Motor neuron (in vitro differentiated cells): ENCODE data around the gene NIT1. TPM values are rescaled to one million over a fixed set of nuclear protein-coding genes. Genes with fewer than 3 reads are reported as not detected.

Source experiments
- ATAC-seq, 8 experiments: fragments of 200-7000 bp; cut with Tn5 transposase; replicated peaks in 6 of 8; 2 replicates each; pipeline ENCODE4 v1.8.0; 2021; ENCODE audit warnings: mild to moderate bottlenecking in 8 of 8, moderate library complexity in 8 of 8
- H3K27ac ChIP-seq, 2 donors: fragments of 250-450 bp; sonication (Bioruptor Pico); 2 replicates each; pipeline ENCODE4 v1.9.0; 2021; ENCODE audit warnings: antibody characterized with exemption in 2 of 2, mild to moderate bottlenecking in 2 of 2, moderate library complexity in 1 of 2
- H3K4me1 ChIP-seq, 2 donors: fragments of 250-450 bp; sonication (Bioruptor Pico); replicated peaks in 1 of 2; 2 replicates each; pipeline ENCODE4 v1.6.1; 2021; ENCODE audit warnings: antibody characterized with exemption in 2 of 2, mild to moderate bottlenecking in 2 of 2, moderate library complexity in 1 of 2
- H3K4me3 ChIP-seq, 5 donors: fragments of 250-450 bp; sonication (Bioruptor Pico); 2 replicates each; pipeline ENCODE4 v1.9.0; 2021; ENCODE audit warnings: antibody characterized with exemption in 5 of 5, mild to moderate bottlenecking in 5 of 5, moderate library complexity in 4 of 5
- WGBS, 10 experiments: fragments of 450-650 bp; shearing (Covaris generic); methylation state at CpG; one replicate each; pipeline ENCODE4 v1.0.0; 2022; 5-methylcytosine and 5-hydroxymethylcytosine counted together
- in situ Hi-C, 9 experiments: fragments of 400-800 bp; cut with MboI; loops; one replicate each; pipeline ENCODE4 v1.15.0; 2021; ENCODE audit warnings: low sequenced_read_pairs in 9 of 9, low pct_unique_long_range_greater_than_20kb in 2 of 9; ENCODE audit not compliant: unreplicated experiment in 9 of 9
- total RNA-seq, 8 experiments: library from RNA; unstranded; fragments of 300-600 nt; gene quantifications; 2 replicates each; pipeline versions ENCODE4 v1.2.3 to v1.2.4, GENCODE V29; 2022

NIT1 gene
- total RNA-seq, 8 experiments from 2014 or later, result 27.7 to 59.0 (median 45.7) TPM

DNA sequence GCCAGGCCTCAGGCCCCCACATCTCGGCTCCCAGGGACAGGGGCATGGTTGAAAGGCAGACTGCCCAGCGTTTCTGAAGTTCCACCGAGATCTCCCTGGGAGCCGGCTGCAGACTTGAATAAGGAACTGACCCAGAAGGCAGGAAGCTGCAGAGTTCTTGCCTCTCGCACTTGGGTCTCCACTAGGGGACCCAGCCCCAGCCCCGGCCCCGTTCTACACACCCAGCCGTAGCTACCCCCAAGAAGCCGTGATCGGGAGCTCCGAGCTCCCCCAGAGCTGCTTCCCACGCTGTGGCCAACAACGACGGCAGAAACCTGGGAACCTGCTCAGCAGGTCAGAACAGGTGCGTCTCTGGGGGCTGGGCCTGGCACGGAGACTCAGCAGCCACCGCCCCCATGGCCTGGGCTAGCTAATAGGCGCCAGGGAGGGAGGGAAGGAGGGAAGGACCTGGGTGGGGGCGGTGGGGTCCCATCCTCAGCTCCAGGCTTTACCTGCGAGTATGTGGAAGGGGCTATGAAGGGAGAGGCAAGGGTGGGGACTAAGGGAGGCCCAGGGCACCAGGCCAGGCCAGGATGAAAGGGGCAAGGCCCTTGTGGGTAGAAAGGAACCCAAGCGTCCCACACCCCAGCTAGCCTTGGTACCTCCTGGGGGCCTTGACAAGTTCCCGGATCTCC, 28.5 kb upstream of the NIT1 start, which contains the start of gene NECTIN4:
Gene NECTIN4 (minus strand): TSS at position 308 of the 674 bp plus-strand sequence. CDS start 262 bp downstream, at position 46.
- 60 to 100% (median 75%) methylated on average over 1 to 13 of the region's 22 CpGs; no CpG with 5 or more reads in 5 of the 10 experiments for WGBS, 10 experiments
- no peak for ATAC-seq
- H3K4me1 ChIP-seq, result peaks cover 0 to 3% of the 10 kb centered on the region in 2 donors
- H3K27ac ChIP-seq, result no peak within 1 kb of the TSS
- in situ Hi-C loops, result loop anchor here in 1 of 9 experiments (25.0 kb wide), 1 partner anchor 102 kb away; no protein-coding TSS in a partner anchor
- H3K4me3 ChIP-seq, result no peak within 1 kb of the TSS

DNA sequence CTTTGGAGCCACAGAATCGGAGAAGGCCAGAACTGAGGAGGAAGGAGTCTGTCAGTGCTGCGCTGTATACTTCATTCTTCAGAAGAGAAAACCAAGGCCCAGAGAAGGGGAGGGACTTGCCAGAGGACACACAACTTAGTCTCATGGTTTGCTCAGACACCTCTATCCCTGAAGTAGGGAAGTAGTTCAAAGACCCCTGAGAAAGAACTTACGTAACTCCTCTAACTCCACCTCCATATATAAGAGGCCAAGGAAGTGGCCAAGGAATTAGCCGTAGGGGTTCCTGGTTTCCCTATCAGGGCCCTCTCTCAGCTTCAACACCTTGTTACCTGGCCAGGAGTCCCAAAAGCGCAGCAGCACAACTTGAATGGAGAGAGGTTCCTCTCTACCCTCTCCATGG, 28.0 kb upstream of the NIT1 start:
- in situ Hi-C loops, result loop anchor here in 1 of 9 experiments (25.0 kb wide), 1 partner anchor 103 kb away; no protein-coding TSS in a partner anchor
- Histone ChIP-seq H3K4me1 (no peaks in the 10 kb centered on the region), H3K4me3 (no peak overlapping the region), H3K27ac (no peak overlapping the region)
- no peak for ATAC-seq
- 83 to 100% (median 97%) methylated on average over 1 to 5 of the region's 5 CpGs; no CpG with 5 or more reads in 2 of the 10 experiments for WGBS, 10 experiments

DNA sequence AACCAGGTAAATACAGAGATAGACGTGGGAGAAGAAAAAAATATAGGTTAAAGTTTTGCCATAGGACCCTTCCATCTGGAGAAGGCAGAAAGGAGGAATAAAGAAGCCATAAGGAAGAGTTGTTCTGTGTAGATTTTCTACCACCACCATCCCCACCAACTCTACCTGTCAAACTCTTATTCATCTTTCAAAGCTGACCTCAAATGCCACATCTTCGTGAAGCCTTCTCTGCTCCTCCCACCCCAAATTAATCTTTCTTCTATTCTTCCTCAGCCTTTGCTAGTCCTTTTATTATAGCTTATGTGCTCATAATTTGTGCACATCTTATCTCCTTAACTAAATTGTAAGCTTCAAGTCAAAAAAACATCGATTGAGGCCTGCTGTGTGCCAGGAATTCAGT, 27.3 kb upstream of the NIT1 start:
- no peak overlapping the region for H3K4me3 ChIP-seq
- no peak for ATAC-seq
- in situ Hi-C loops, result loop anchor here in 1 of 9 experiments (25.0 kb wide), 1 partner anchor 103 kb away; no protein-coding TSS in a partner anchor
- no peaks in the 10 kb centered on the region for H3K4me1 ChIP-seq
- no peak overlapping the region for H3K27ac ChIP-seq
- WGBS, 10 experiments, result 60 to 100% (median 83%) methylated on average over 1 to 3 of the region's 3 CpGs; no CpG with 5 or more reads in 1 of the 10 experiments

DNA sequence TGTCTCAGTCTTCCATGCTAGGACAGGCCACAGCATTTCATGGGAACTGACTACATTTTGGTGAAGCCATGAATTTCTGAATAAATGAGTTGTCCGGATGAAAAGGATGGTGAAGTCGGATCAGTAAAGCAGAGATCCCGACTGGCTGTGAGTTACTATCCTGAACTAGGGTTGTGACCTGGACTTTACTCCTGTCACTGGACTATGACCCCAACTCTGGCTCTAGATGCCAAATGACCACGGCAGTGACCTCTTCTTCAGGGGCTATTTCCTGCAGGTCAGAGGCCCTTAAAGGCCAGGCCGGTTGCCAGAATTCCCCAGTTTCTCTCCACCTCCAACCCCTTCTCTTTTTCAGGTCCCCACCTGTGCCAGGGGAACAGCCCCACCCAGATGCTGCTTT, 26.8 kb upstream of the NIT1 start:
- H3K4me3 ChIP-seq, result no peak overlapping the region
- 76 to 96% (median 83%) methylated on average over 1 to 5 of the region's 5 CpGs; no CpG with 5 or more reads in 4 of the 10 experiments for WGBS, 10 experiments
- no peak overlapping the region for H3K27ac ChIP-seq
- in situ Hi-C loops, result loop anchor here in 1 of 9 experiments (25.0 kb wide), 1 partner anchor 104 kb away; no protein-coding TSS in a partner anchor
- no peak for ATAC-seq
- no peaks in the 10 kb centered on the region for H3K4me1 ChIP-seq

DNA sequence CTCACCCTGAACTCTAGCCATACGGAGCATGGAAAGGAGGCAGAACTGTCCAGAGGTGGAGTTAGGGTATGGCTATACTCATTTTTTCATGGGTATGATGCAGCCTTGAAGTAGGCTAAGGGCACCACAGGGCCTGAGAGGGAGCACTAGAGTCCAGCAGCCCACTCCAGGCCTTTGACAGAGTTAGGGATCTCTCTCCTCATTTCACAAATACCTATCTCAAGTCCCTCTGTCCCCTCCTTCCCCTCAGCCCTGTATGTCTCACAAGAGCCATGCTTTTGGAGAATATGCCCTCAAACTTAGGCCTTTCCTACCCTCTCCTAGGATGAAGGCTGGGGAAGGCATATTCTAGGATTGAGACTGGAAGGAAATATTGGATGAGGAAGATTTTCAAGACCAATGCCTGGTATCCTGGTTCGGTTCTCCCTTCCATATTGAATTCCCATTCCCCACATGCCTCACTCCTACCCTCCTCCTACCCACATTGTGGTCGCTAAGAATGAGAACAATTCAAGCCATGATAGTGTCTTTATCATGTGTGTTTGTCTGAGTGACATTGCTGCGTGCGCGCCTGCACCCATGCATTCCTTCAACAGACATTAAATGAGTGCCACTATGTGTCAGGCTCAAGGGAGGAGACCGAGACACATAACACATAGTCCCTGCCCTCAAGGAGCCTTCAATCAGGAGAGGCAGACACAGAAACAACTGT, 26.0 kb upstream of the NIT1 start:
- in situ Hi-C loops, result loop anchor here in 1 of 9 experiments (25.0 kb wide), 1 partner anchor 105 kb away; no protein-coding TSS in a partner anchor
- no peak for ATAC-seq
- no peak overlapping the region for H3K4me3 ChIP-seq
- no peak overlapping the region for H3K27ac ChIP-seq
- H3K4me1 ChIP-seq, result no peaks in the 10 kb centered on the region
- 66 to 100% (median 93%) methylated on average over 1 to 7 of the region's 7 CpGs; no CpG with 5 or more reads in 3 of the 10 experiments for WGBS, 10 experiments

DNA sequence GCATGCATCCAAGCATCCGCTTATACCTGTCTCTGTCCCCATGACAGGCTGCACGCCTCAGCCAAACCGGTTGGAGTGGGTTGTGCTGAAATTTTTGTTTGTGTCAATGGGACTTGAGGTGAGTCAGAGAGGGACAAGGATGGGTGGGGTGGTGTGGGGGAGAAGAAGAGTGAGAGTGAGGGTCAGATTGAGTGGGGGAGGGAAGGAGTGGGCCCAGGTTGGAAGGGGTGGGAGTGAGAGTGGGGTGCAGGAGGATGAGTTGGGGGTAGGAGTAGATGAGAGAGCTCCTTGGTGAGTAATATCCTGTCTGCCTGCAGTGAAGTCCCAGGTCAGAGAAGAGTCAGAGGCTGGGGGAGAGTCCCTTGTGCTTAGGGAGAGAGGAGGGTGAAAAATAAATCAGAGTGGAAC, 25.3 kb upstream of the NIT1 start:
- no peak for ATAC-seq
- Histone ChIP-seq H3K4me3 (no peak overlapping the region), H3K4me1 (peaks cover 2 to 5% of the 10 kb centered on the region in 2 donors), H3K27ac (no peak overlapping the region)
- 72 to 100% (median 79%) methylated on average over 1 to 3 of the region's 3 CpGs; no CpG with 5 or more reads in 7 of the 10 experiments for WGBS, 10 experiments
- in situ Hi-C loops, result loop anchor here in 1 of 9 experiments (25.0 kb wide), 1 partner anchor 105 kb away; no protein-coding TSS in a partner anchor

DNA sequence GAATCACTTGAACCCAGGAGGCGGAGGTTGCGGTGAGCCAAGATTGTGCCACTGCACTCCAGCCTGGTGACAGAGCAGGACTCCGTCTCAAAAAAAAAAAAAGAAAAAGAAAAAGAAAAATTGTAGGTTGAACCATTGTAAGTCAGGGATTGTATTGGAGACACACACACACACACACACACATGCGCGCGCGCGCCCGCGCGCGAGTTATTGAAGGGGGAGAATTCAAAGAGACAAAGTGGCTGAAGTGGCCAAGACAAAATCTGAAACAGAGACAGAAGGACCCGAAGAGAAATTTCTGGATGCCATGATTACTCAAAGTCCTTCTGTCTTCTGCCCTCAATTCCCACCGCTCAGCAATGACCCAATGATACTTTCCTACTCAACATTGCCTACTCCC, 23.4 kb upstream of the NIT1 start:
- no peak overlapping the region for H3K27ac ChIP-seq
- H3K4me3 ChIP-seq, result no peak overlapping the region
- WGBS, 10 experiments, result 73 to 100% (median 91%) methylated on average over 1 to 14 of the region's 14 CpGs
- in situ Hi-C loops, result loop anchor here in 1 of 9 experiments (25.0 kb wide), 1 partner anchor 107 kb away; no protein-coding TSS in a partner anchor
- no peak for ATAC-seq
- H3K4me1 ChIP-seq, result peaks cover 2 to 9% of the 10 kb centered on the region in 2 donors

DNA sequence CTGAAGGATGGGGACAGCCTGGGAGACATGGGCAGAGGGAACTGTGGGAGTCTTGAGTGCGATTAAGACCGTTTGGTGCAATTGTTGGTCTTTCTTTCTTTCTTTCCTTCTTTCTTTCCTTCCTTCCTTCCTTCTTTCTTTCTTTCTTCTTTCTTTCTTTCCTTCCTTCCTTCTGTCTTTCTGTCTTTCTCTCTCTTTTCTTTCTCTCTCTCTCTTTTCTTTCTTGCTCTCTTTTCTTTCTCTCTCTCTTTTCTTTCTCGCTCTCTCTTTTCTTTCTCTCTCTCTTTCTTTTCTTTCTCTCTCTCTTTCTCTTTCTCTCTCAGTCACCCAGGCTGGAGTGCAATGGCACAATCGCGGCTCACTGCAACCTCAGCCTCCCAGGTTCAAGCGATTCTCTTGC, 22.7 kb upstream of the NIT1 start:
- in situ Hi-C loops, result loop anchor here in 1 of 9 experiments (25.0 kb wide), 1 partner anchor 108 kb away; no protein-coding TSS in a partner anchor

DNA sequence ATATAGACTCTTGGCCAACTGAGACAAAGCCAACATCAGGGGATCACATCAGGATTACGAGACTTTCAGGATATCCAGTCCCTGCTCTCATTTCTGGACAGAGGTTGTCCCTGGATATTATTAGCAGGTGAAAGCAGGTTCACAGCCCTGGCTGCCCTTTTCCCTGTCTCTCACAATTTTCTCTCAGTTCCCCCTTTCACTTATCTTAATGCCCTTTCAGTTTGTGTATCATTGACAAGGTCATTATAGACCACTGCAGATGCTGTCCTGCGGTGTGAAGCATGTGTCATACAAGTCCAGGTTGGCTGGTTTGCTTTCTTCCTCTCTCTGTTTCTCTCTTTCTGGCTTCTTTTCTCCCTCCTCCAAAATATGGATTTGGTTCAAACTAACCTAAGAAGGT, 21.9 kb upstream of the NIT1 start:
- Histone ChIP-seq H3K4me1 (peaks cover 2 to 9% of the 10 kb centered on the region in 2 donors), H3K27ac (no peak overlapping the region), H3K4me3 (no peak overlapping the region)
- in situ Hi-C loops, result loop anchor here in 1 of 9 experiments (25.0 kb wide), 1 partner anchor 109 kb away; no protein-coding TSS in a partner anchor
- WGBS, 10 experiments, result 80 to 100% (median 100%) methylated on average over 1 to 2 of the region's 2 CpGs; no CpG with 5 or more reads in 2 of the 10 experiments
- ATAC-seq, result no peak

More for the DNA sequence above, 22.7 kb upstream of the NIT1 start:
- Histone ChIP-seq H3K27ac (no peak overlapping the region), H3K4me3 (no peak overlapping the region), H3K4me1 (peaks cover 2 to 9% of the 10 kb centered on the region in 2 donors)
- ATAC-seq, result no peak
- 90 to 100% (median 95%) methylated on average over 1 to 6 of the region's 6 CpGs for WGBS, 10 experiments

DNA sequence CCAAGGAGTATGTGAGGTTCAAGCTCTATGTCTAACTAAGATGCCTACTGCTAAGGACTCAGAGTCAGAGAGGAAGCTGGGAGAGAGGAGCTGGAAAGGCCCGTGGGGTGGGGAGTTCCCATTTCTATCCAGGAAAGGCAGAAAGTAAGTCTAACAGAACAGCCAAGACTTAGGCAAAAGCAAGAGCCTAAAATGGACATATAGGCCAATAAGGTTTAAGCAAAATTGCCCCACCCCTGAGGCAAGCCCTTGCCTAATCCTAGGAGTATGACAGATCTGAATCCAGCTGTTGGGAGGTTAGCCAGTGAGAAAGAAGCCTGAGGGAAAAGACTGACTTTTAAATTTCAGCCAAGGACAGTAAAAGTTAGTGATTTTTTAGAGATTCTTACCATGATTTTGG, 21.4 kb upstream of the NIT1 start:
- H3K4me3 ChIP-seq, result no peak overlapping the region
- H3K4me1 ChIP-seq, result peaks cover 2 to 9% of the 10 kb centered on the region in 2 donors
- peak in 3 of 8 experiments; percentile 28 to 76 (median 62) for ATAC-seq
- H3K27ac ChIP-seq, result no peak overlapping the region
- 0 to 100% (median 68%) methylated on average over 1 of the region's 1 CpG; no CpG with 5 or more reads in 2 of the 10 experiments for WGBS, 10 experiments
- in situ Hi-C loops, result loop anchor here in 1 of 9 experiments (25.0 kb wide), 1 partner anchor 109 kb away; no protein-coding TSS in a partner anchor

DNA sequence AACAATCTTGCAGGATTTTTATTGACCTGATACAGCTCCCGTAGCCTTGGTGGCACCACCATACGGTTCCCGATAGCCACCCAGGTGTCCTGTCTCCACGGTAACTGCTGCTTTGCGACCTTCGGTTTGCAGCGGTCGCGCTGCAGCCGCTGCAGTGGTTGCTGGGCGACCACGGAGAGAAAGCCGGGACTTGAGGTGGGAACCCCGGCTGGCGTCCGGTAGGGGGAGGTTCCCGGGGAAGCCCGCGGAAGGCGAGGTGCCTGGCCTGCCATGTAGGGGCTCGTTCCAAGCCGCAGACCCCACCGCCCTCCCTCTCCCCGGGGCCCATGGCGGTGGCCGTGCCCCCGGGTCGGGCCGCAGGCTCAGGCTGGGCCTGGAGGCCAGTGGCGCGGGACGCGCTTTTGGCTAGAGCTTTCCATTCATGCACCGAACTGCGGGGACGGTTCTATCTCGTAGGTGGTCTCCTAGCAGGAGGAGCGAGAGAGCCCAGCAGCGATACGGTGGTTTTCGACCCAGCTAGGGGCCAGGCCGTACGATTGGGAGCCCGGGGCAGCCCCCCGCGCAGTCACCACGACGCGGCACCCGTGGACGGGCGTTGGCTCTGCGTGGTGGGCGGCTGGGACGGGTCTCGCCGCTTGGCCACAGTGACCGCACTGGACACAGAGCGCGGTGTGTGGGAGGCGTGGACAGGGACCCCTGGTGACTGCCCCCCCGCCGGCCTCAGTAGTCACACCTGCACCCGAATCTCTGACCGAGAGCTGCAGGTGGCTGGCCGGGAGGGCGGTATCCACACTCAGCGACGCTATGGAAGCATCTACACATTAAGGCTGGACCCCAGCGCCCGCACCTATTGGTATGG, 19.5 kb upstream of the NIT1 start, which contains the start of gene KLHDC9:
Gene KLHDC9 (plus strand): TSS at position 152 of the 859 bp plus-strand sequence. CDS start 175 bp downstream, at position 327.
- in situ Hi-C loops, result loop anchor here in 1 of 9 experiments (25.0 kb wide), 1 partner anchor 111 kb away; no protein-coding TSS in a partner anchor
- peak; percentile 51 to 95 (median 93) for ATAC-seq
- Histone ChIP-seq H3K27ac (peak within 1 kb of the TSS; percentile 58), H3K4me3 (peak within 1 kb of the TSS; percentile 60 to 72 (median 71)), H3K4me1 (peaks cover 2 to 9% of the 10 kb centered on the region in 2 donors)
- WGBS, 10 experiments, result 0 to 20% (median 15%) methylated on average over 1 to 23 of the region's 71 CpGs; no CpG with 5 or more reads in 5 of the 10 experiments
